ENCODE measurements around the gene MPPED2. TPM values are rescaled to one million over a fixed set of nuclear protein-coding genes. Genes with fewer than 3 reads are reported as not detected.

MPPED2 gene
- total and polyA plus RNA-seq, 2 experiments from 2014 or later = 7.0 to 7.6 TPM

DNA sequence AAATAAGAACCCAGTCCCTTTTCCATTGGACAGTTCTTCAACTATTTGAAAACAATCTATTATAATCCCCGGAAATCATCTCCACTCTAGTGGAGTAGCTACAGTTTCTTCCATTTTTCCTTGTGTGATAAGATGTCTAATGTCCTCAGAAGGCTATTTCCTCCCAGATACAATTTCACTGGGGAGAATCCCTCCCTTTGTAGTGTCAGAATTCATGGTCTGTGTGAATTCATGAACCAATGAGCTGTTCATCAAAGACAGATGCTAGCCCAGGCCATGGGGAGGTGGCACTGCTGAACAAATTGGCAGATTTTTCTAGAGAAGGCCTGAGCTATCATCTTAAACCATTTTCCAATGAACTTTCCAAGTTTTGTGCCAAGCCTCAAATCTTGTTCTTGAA, 45.4 kb downstream of the MPPED2 start:
- WGBS (ENCODE audit: low lambda C conversion rate, missing lambda C conversion rate) = 75% methylated on average over 1 of the region's 1 CpG
- TF ChIP-seq EZH2 (IDR thresholded peaks at IDR 0.05; ENCODE audit: borderline replicate concordance) = no peak
- TF ChIP-seq EZH2phosphoT487 (IDR thresholded peaks at IDR 0.05; ENCODE audit: low read depth, severe bottlenecking, unreplicated experiment) = no peak
- TF ChIP-seq, protein P1, sequence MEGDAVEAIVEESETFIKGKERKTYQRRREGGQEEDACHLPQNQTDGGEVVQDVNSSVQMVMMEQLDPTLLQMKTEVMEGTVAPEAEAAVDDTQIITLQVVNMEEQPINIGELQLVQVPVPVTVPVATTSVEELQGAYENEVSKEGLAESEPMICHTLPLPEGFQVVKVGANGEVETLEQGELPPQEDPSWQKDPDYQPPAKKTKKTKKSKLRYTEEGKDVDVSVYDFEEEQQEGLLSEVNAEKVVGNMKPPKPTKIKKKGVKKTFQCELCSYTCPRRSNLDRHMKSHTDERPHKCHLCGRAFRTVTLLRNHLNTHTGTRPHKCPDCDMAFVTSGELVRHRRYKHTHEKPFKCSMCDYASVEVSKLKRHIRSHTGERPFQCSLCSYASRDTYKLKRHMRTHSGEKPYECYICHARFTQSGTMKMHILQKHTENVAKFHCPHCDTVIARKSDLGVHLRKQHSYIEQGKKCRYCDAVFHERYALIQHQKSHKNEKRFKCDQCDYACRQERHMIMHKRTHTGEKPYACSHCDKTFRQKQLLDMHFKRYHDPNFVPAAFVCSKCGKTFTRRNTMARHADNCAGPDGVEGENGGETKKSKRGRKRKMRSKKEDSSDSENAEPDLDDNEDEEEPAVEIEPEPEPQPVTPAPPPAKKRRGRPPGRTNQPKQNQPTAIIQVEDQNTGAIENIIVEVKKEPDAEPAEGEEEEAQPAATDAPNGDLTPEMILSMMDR (IDR thresholded peaks at IDR 0.05; ENCODE audit: poor library complexity) = no peak

DNA sequence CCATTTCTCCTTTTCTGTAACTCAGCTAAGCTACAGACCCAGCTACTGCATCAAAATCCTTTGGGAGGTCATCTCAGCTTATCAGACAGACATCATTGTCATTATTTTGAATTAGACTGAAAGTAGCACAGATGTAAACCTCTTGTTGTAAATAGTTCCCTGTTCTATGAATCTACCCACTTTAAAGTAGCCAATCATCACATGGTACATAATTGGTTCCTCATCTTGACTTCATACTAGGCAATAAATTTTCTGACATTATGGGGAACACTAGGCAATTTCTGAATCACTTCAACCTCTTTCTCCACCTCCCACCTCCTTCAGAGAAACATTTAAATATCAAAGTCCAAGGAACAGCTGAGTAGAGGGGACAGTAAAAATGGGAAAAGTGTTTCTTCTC, 47.9 kb downstream of the MPPED2 start:
- Histone ChIP-seq H3K4me1 (ENCODE audit: insufficient read depth) (peaks cover 12% of the 10 kb centered on the region), H4K20me1 (ENCODE audit: insufficient read depth, poor library complexity, severe bottlenecking) (no peaks in the 10 kb centered on the region), H3K36me3 (replicated peaks; ENCODE audit: insufficient read depth, low read depth) (no peaks in the 10 kb centered on the region), H3K9me2 (replicated peaks; ENCODE audit: insufficient read depth) (no peaks in the 10 kb centered on the region), H3K9me3 (ENCODE audit: low read depth) (no peaks in the 10 kb centered on the region), H3K4me2 (no peak overlapping the region), H3K4me3 (no peak overlapping the region), H3K27me3 (no peaks in the 10 kb centered on the region), H2AFZ (no peak overlapping the region), H3K79me2 (no peaks in the 10 kb centered on the region), H3K27ac (no peak overlapping the region)
- no peak for DNase-seq (ENCODE audit: low spot score)
- TF ChIP-seq, protein P1 (IDR thresholded peaks at IDR 0.05; ENCODE audit: poor library complexity) = no peak
- TF ChIP-seq EZH2phosphoT487 (IDR thresholded peaks at IDR 0.05; ENCODE audit: low read depth, severe bottlenecking, unreplicated experiment) (no peak), EZH2 (IDR thresholded peaks at IDR 0.05; ENCODE audit: borderline replicate concordance) (no peak)

More for the DNA sequence above, 45.4 kb downstream of the MPPED2 start:
- H2AFZ ChIP-seq = no peak overlapping the region
- no peak overlapping the region for H3K4me2 ChIP-seq
- no peaks in the 10 kb centered on the region for H3K9me3 ChIP-seq (ENCODE audit: low read depth)
- H3K4me1 ChIP-seq (ENCODE audit: insufficient read depth) = peaks cover 12% of the 10 kb centered on the region
- H3K27me3 ChIP-seq = no peaks in the 10 kb centered on the region
- no peaks in the 10 kb centered on the region for H3K36me3 ChIP-seq (replicated peaks; ENCODE audit: insufficient read depth, low read depth)
- no peak for DNase-seq (ENCODE audit: low spot score)
- H3K4me3 ChIP-seq = no peak overlapping the region
- H3K9me2 ChIP-seq (replicated peaks; ENCODE audit: insufficient read depth) = no peaks in the 10 kb centered on the region
- no peak overlapping the region for H3K27ac ChIP-seq
- H3K79me2 ChIP-seq = no peaks in the 10 kb centered on the region
- H4K20me1 ChIP-seq (ENCODE audit: insufficient read depth, poor library complexity, severe bottlenecking) = no peaks in the 10 kb centered on the region

DNA sequence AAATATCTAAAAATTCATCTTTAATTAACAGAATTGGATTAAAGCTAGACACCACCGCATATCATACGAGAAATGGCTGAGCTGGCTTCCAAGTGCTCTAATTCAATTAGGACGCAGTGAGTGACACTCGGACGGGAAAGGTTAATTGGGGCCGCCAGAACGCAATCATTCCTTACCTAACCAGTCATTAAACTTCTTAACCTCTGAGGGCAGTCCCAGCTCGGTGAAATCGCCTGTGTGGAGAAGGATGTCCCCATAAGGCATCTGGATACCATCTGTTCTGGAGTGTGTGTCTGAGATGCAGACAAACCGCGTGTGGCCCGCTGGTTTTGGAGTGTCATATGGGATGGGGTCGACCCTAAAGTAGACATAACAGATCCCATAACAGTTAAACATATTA, 50.3 kb downstream of the MPPED2 start:
- no peak overlapping the region for H3K4me3 ChIP-seq
- WGBS (ENCODE audit: low lambda C conversion rate, missing lambda C conversion rate) = 65% methylated on average over 13 of the region's 13 CpGs
- no peaks in the 10 kb centered on the region for H3K79me2 ChIP-seq
- H3K4me2 ChIP-seq = no peak overlapping the region
- no peak for DNase-seq (ENCODE audit: low spot score)
- no peaks in the 10 kb centered on the region for H3K36me3 ChIP-seq (replicated peaks; ENCODE audit: insufficient read depth, low read depth)
- H3K9me2 ChIP-seq (replicated peaks; ENCODE audit: insufficient read depth) = no peaks in the 10 kb centered on the region
- TF ChIP-seq EZH2 (IDR thresholded peaks at IDR 0.05; ENCODE audit: borderline replicate concordance) (no peak), EZH2phosphoT487 (IDR thresholded peaks at IDR 0.05; ENCODE audit: low read depth, severe bottlenecking, unreplicated experiment) (no peak)
- TF ChIP-seq, protein P1 (IDR thresholded peaks at IDR 0.05; ENCODE audit: poor library complexity) = no peak
- no peaks in the 10 kb centered on the region for H4K20me1 ChIP-seq (ENCODE audit: insufficient read depth, poor library complexity, severe bottlenecking)
- no peak overlapping the region for H2AFZ ChIP-seq
- peaks cover 12% of the 10 kb centered on the region for H3K4me1 ChIP-seq (ENCODE audit: insufficient read depth)
- H3K27ac ChIP-seq = no peak overlapping the region
- H3K9me3 ChIP-seq (ENCODE audit: low read depth) = no peaks in the 10 kb centered on the region
- no peaks in the 10 kb centered on the region for H3K27me3 ChIP-seq

DNA sequence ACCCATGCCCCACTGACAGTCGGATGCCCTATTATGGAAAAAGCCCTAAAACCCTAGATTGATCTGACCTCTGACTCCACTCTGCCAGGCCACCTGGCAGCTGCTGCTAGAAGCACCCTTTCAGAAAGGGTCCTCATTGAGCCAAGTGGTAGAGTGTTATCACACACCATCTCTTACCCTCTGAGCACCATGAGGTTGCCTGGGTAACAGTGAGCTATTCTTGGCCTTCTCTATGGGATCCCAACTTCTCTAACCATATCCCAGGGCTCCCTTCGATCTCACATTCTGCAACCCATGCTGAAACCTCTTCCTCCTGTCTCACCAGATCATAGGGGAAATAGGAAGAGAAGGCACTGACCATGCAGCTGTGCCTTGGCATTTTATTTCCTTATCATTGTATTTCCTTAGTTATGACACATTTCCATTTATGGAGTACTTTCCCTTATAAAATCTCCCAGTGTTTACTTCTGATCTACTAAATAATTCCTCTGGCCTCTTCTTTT, 52.7 kb downstream of the MPPED2 start:
- no peaks in the 10 kb centered on the region for H3K27me3 ChIP-seq
- no peaks in the 10 kb centered on the region for H3K79me2 ChIP-seq
- no peak for DNase-seq (ENCODE audit: low spot score)
- no peak overlapping the region for H3K27ac ChIP-seq
- WGBS (ENCODE audit: low lambda C conversion rate, missing lambda C conversion rate) = 93% methylated on average over 2 of the region's 2 CpGs
- peaks cover 11% of the 10 kb centered on the region for H3K4me1 ChIP-seq (ENCODE audit: insufficient read depth)
- H3K9me2 ChIP-seq (replicated peaks; ENCODE audit: insufficient read depth) = no peaks in the 10 kb centered on the region
- no peaks in the 10 kb centered on the region for H3K36me3 ChIP-seq (replicated peaks; ENCODE audit: insufficient read depth, low read depth)
- H3K4me3 ChIP-seq = no peak overlapping the region
- no peak overlapping the region for H2AFZ ChIP-seq
- no peak overlapping the region for H3K4me2 ChIP-seq
- H4K20me1 ChIP-seq (ENCODE audit: insufficient read depth, poor library complexity, severe bottlenecking) = no peaks in the 10 kb centered on the region
- no peaks in the 10 kb centered on the region for H3K9me3 ChIP-seq (ENCODE audit: low read depth)
- TF ChIP-seq EZH2phosphoT487 (IDR thresholded peaks at IDR 0.05; ENCODE audit: low read depth, severe bottlenecking, unreplicated experiment) (no peak), EZH2 (IDR thresholded peaks at IDR 0.05; ENCODE audit: borderline replicate concordance) (no peak)
- TF ChIP-seq, protein P1 (IDR thresholded peaks at IDR 0.05; ENCODE audit: poor library complexity) = no peak

Measured in hepatocyte (in vitro differentiated cells).